DOHH2 (cell line): ENCODE data around the gene ABCB11.

Experiments
- H3F3A ChIP-seq: fragments of 200-600 bp; sonication (generic), shearing (Covaris generic); 2 replicates; pipeline ENCODE4 v1.6.0; 2016; ENCODE audit warnings: antibody characterized with exemption, mild to moderate bottlenecking; ENCODE audit not compliant: control insufficient read depth, insufficient read depth
- H3K27ac ChIP-seq: fragments of 200-600 bp; sonication (generic); 2 replicates; pipeline ENCODE4 v1.5.1; 2014; ENCODE audit warnings: low read depth, mild to moderate bottlenecking, low read length, moderate library complexity
- H3K27me3 ChIP-seq: fragments of 200-600 bp; sonication (generic); 2 replicates; pipeline ENCODE4 v1.6.1; 2014; ENCODE audit warnings: mild to moderate bottlenecking, low read length, mixed read lengths; ENCODE audit not compliant: control insufficient read depth
- H3K36me3 ChIP-seq: fragments of 200-600 bp; sonication (generic); 2 replicates; pipeline ENCODE4 v1.6.1; 2014; ENCODE audit warnings: mild to moderate bottlenecking, low read length, moderate library complexity, mixed read lengths; ENCODE audit not compliant: control insufficient read depth
- H3K4me1 ChIP-seq: fragments of 200-600 bp; sonication (generic); 2 replicates; pipeline ENCODE4 v1.6.1; 2014; ENCODE audit warnings: mild to moderate bottlenecking, low read length, mixed read lengths; ENCODE audit not compliant: control insufficient read depth
- H3K4me2 ChIP-seq: fragments of 200-600 bp; sonication (generic); 2 replicates; pipeline ENCODE4 v1.6.0; 2014; ENCODE audit warnings: mild to moderate bottlenecking, low read length, moderate library complexity
- H3K4me3 ChIP-seq: fragments of 200-600 bp; sonication (generic); 2 replicates; pipeline ENCODE4 v1.5.1; 2014; ENCODE audit warnings: mild to moderate bottlenecking, low read length, mixed read lengths
- H3K79me2 ChIP-seq: fragments of 200-600 bp; sonication (generic); 2 replicates; pipeline ENCODE4 v1.6.1; 2014; ENCODE audit warnings: mild to moderate bottlenecking, low read length, mixed read lengths; ENCODE audit not compliant: control insufficient read depth
- H3K9me2 ChIP-seq: fragments of 200-600 bp; sonication (generic); replicated peaks from 2 replicates; pipeline ENCODE4 v1.6.1; 2014; ENCODE audit warnings: mild to moderate bottlenecking, low read length, mixed read lengths; ENCODE audit not compliant: control insufficient read depth
- H3K9me3 ChIP-seq: fragments of 200-600 bp; sonication (generic); 2 replicates; pipeline ENCODE4 v1.6.1; 2014; ENCODE audit warnings: antibody characterized with exemption, low read length, mixed read lengths; ENCODE audit not compliant: control insufficient read depth, insufficient read depth
- H4K20me1 ChIP-seq: fragments of 200-600 bp; sonication (generic); 2 replicates; pipeline ENCODE4 v1.6.0; 2014; ENCODE audit warnings: low read depth, mild to moderate bottlenecking, antibody characterized with exemption, low read length, moderate library complexity; ENCODE audit not compliant: control insufficient read depth, insufficient read depth
- CTCF ChIP-seq: fragments of 200-600 bp; sonication (generic); IDR thresholded peaks from one replicate; pipeline ENCODE4 v1.5.1; 2014; ENCODE audit warnings: antibody characterized with exemption, mild to moderate bottlenecking, low read depth, low read length; ENCODE audit not compliant: poor library complexity, severe bottlenecking
- EZH2phosphoT487 ChIP-seq: fragments of 200-600 bp; sonication (generic); IDR thresholded peaks from 2 replicates; pipeline ENCODE4 v1.6.1; 2017; ENCODE audit warnings: borderline replicate concordance, mild to moderate bottlenecking, antibody characterized with exemption, low read length, moderate library complexity, mixed read lengths

The ABCB11 gene

DNA sequence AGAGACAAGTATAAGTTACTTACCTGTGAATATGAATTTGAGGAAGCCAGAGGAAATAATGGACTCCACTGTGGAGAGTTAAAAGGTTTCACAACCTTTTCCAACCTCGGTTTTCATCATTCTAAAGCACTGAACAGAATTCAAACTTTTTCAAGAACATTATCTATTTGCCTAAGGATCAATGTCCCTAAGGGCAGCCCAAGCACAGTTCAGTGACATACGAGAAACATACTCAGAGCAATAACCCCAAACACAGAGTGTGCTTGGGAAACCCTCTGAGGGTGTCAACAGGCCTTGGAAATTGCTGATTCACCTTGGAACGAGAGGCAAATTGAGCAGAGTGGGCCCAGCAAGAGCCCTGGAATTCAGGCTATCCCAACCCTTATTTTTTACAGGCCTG, at the start of gene ABCB11:
ABCB11 (minus strand) TSS at position 123 of the 400 bp plus-strand sequence. CDS start 13,199 bp downstream, outside the sequence.
- Histone ChIP-seq H3K4me3 (no peak within 1 kb of the TSS), H3K79me2 (no peaks in the 10 kb centered on the region), H4K20me1 (no peaks in the 10 kb centered on the region), H3K27me3 (no peaks in the 10 kb centered on the region), H3K27ac (no peak within 1 kb of the TSS), H3F3A (no peaks in the 10 kb centered on the region), H3K9me2 (no peaks in the 10 kb centered on the region), H3K4me2 (no peak within 1 kb of the TSS), H3K4me1 (no peaks in the 10 kb centered on the region), H3K9me3 (no peaks in the 10 kb centered on the region), H3K36me3 (no peaks in the 10 kb centered on the region)
- TF ChIP-seq EZH2phosphoT487: no peak
- TF ChIP-seq CTCF: no peak

- Histone ChIP-seq H3K36me3 (no peaks in the 10 kb centered on the region), H3K4me2 (no peak overlapping the region), H3K79me2 (no peaks in the 10 kb centered on the region), H3K4me3 (no peak overlapping the region), H3K9me2 (no peaks in the 10 kb centered on the region), H3K9me3 (no peaks in the 10 kb centered on the region), H3F3A (no peaks in the 10 kb centered on the region), H3K4me1 (peaks cover 22% of the 10 kb centered on the region), H3K27ac (no peak overlapping the region), H3K27me3 (no peaks in the 10 kb centered on the region), H4K20me1 (no peaks in the 10 kb centered on the region)
- no peak for TF ChIP-seq EZH2phosphoT487
- TF ChIP-seq CTCF: no peak
Measured at GRCh38 chr2:169080250-169081069, 49.3 kb upstream of the ABCB11 start.

- Histone ChIP-seq H3K79me2 (no peaks in the 10 kb centered on the region), H3K9me3 (no peaks in the 10 kb centered on the region), H3F3A (peaks cover 3% of the 10 kb centered on the region), H3K4me2 (no peak overlapping the region), H3K36me3 (no peaks in the 10 kb centered on the region), H4K20me1 (no peaks in the 10 kb centered on the region), H3K27me3 (no peaks in the 10 kb centered on the region), H3K27ac (no peak overlapping the region), H3K4me1 (peaks cover 21% of the 10 kb centered on the region), H3K9me2 (no peaks in the 10 kb centered on the region), H3K4me3 (no peak overlapping the region)
- TF ChIP-seq EZH2phosphoT487: no peak
- no peak for TF ChIP-seq CTCF
Measured at GRCh38 chr2:169077674-169078240, 46.6 kb upstream of the ABCB11 start.
